Measurements from ENCODE around the gene NID1.

- TF ChIP-seq, protein P1, sequence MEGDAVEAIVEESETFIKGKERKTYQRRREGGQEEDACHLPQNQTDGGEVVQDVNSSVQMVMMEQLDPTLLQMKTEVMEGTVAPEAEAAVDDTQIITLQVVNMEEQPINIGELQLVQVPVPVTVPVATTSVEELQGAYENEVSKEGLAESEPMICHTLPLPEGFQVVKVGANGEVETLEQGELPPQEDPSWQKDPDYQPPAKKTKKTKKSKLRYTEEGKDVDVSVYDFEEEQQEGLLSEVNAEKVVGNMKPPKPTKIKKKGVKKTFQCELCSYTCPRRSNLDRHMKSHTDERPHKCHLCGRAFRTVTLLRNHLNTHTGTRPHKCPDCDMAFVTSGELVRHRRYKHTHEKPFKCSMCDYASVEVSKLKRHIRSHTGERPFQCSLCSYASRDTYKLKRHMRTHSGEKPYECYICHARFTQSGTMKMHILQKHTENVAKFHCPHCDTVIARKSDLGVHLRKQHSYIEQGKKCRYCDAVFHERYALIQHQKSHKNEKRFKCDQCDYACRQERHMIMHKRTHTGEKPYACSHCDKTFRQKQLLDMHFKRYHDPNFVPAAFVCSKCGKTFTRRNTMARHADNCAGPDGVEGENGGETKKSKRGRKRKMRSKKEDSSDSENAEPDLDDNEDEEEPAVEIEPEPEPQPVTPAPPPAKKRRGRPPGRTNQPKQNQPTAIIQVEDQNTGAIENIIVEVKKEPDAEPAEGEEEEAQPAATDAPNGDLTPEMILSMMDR (IDR thresholded peaks at IDR 0.05 in 2 of 3, conservative IDR thresholded peaks at IDR 0.05 in 1 of 3; ENCODE audit: borderline replicate concordance in 1 of 3, insufficient read depth in 1 of 3, low read depth in 2 of 3, low read length in 2 of 3) = no peak
- TF ChIP-seq JUND (IDR thresholded peaks at IDR 0.05) (no peak), ATF3 (IDR thresholded peaks at IDR 0.05) (no peak), POLR2A (IDR thresholded peaks at IDR 0.05; ENCODE audit: borderline replicate concordance, extremely low read depth, insufficient read depth, insufficient read length) (no peak), POLR2AphosphoS5 (IDR thresholded peaks at IDR 0.05; ENCODE audit: low read depth, low read length) (no peak), SRF (IDR thresholded peaks at IDR 0.05; ENCODE audit: low read depth) (no peak), ZNF274 (IDR thresholded peaks at IDR 0.05; ENCODE audit: low read depth, low read length) (no peak)
Observed at GRCh38 chr1:236027104-236027503, 37.8 kb downstream of the NID1 start.

All from HCT116 (cell line).